Hepatic stellate cell (primary cell): Measurements from ENCODE around the gene ERICH2.

Source experiments
- DNase-seq: peaks from one replicate; pipeline ENCODE4 v3.0.0; 2011; ENCODE audit warnings: low spot score

The ERICH2 gene

DNA sequence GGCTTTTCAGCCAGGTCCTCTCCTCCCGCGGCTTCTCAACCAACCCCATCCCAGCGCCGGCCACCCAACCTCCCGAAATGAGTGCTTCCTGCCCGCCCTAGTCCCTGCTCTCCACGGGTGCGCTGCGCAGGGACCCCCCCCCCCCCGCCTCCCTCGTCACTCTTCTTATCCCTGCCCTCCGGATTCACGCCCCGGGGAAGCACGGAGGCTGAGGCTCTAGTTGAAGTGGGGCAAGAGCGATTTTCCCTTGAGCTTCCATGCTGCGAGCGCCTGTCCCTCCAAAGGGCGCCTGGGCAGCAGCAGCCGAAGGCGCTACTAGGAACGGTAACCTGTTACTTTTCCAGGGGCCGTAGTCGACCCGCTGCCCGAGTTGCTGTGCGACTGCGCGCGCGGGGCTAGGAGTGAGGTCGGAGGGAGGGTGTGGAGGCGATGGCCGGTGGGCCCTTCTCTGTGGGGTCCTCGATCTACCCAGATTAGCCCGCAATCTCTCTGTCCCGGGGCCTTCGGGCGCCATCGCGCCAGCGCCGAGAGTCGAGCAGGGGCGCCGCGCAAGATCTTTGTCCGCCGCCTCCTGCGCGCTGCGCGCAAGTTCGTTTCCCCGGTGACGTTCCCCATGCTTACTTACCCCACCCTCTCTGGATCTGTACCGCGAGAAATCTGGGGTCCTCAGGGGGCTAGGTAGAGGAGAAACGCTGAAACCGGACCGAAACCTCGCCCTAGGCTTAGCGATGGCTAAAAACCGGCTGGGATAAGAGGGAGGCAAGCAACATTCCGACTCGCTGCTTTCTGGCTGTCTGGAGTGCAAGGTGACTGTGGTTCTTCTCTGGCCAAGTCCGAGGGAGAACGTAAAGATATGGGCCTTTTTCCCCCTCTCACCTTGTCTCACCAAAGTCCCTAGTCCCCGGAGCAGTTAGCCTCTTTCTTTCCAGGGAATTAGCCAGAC is 47.2 kb downstream of the ERICH2 start:
- DNase-seq, result no peak

DNA sequence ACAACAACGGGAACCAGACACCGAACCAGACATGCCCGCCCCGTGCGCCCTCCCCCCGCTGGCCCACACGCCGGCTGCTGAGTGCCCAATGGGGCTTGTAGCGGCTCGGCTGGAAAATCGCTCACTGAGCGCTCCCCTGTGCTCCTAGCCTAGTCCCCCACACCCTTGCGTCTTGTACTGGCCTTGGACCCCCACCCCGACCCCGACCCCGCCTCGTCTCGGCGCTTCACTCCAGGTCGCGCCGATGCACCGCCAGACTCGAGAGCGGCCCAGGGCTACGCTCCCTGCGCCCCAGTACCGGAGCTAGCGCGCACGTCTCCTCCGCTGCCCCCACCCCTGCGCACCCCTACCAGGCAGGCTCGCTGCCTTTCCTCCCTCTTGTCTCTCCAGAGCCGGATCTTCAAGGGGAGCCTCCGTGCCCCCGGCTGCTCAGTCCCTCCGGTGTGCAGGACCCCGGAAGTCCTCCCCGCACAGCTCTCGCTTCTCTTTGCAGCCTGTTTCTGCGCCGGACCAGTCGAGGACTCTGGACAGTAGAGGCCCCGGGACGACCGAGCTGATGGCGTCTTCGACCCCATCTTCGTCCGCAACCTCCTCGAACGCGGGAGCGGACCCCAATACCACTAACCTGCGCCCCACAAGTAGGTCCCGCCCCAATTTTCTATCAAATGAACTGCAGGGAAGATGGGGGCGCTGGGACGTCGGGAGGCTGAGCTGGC is 48.0 kb downstream of the ERICH2 start:
- DNase-seq, result no peak

DNA sequence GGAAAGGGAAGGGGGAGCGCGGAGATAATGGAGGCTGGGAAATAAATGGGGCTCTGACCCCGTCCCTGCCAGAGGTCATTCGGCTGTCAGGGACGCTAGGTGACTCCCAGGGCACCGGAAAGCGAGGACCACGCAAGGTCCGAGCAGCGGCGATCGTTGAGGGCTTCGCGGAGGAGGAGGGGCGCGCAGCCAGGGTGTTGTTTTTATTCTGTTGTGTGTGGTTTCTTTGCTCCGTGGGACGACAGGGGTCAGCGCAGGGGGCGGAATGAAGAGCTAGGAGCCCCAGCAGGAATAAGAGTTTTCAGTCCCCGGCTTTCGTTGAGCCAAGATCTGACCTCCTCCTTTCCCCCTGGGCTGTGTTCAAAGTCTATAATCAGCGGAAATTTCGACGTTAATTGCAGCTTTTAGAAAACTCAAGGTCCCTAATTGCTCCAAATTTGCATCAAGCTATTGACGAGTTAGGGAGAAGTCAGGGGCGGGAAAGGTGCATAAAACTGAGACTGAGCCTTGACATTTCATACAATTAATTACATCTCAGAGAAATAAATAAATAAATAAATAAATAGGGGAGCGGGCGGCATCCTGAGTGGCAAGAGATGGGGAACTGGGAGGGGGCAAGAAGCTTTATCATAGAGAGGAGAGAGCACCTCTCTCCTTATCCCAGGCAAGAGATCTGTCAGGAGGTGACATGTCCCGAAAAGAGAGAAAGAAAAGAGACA is 48.7 kb downstream of the ERICH2 start:
- DNase-seq, result no peak

DNA sequence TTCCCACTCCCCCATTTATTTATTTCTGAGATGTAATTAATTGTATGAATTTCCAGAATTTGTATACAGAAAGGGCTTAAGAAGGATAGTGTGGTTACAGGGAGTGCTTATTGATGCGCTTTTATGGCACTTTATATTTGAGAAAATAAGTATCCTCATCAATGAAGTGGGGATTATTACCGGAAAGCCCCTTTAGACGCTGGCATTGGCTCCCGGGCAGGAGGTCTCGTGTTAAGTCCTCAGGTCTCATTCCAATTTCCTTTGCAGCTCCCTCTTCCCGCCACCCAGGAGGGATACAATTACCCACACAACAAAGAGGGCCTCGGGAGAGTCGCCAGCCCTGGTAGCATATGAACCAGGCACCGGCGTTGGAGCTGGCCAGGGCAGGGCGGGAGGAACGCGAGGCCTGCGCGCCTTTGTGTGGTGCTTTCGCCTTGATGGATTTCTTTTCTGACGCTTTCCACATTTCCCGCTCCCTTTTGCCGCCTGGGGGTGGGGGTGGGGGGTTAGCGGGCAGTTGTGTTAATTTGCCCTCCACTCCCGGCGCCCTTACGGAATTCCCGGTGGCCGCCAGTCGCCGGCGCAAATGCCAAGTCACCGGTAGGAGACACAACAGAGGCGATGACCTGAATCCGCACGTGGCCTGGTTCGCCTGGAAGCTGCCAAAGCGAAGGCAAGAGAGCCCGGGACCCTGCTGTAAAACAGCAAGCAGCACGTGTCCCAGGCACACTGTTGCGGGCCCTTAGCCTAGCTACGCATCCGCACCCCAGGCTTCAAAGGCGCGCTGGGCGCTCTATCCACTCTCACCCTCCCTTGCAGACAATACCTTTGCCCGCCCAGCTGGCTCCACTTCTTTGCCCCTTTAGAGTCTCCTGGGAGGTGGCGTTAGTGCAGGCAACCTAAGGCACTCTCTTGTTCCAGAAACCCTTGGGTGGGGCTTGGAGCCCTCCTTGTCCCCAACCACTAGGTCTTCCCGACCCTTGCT is 49.8 kb downstream of the ERICH2 start:
- DNase-seq, result no peak

DNA sequence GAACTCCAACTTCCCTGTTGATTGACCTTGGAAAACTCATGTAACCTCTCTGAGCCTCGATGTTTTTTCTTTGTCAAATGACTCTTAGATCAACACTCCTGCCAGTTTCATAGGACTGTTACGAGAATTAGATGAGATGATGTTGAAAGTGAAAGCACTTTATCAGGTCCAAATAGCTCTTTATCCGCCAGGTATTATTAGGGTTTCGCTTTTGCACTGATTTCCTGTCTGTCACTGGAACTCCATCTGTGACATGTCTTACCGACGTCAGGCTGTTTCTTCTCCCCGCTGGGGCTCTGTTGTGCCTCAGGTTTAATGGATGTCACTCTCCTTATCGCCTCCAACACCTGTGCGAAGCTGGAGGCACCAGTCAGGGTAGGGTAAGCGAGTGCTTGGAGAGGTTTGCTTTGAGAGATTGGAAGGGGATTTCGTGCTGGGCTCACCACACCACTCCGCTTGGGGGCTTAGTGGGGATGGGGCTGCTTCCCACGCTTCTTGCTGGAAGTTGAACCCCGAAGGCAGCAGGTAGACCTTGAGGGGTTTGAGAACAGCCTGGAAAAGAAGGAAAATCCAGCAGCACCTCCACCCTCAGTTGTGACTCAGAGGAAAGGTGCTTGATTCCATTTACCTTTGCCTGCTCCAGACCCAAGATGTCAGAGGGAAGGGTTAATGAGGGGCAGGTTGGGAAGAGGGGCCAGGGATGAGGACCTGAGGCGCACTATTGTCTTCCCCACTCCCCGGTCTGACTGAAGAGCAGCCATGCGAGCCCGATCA is 50.8 kb downstream of the ERICH2 start:
- DNase-seq, result no peak

DNA sequence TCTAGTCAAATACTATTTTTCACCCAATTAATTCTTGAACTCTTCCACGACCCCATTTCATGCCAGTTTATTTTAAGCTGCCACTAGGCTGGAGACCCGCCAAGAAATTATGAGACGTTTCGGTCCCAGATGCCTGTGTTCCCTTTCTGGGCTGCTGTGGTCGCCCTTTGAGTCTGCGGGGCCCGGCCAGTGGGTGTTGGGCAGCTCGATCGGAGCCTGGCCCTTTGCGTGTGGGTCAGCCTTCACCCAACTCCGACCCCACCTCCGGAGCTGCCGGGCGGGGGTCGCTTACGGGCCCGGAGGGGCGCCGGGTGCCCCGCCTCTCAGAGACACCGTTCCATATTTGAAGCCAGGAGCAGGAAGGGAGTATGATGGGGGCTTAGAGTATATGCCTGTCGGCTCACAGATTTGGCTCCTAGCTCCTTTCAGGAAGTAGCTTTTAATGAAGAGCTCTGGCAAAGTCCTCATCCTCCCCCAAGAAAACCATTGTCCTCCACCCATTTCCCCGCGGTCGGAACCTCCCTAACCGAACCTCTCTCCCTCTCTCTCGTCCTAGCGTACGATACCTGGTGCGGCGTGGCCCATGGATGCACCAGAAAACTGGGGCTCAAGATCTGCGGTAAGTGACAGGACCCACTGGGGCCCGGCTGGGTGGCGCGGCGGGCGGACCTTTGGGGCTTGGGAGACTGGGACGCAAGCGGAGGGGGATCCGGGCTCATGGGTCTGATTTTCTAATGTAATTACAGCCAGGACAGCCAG is 51.5 kb downstream of the ERICH2 start:
- DNase-seq, result no peak

DNA sequence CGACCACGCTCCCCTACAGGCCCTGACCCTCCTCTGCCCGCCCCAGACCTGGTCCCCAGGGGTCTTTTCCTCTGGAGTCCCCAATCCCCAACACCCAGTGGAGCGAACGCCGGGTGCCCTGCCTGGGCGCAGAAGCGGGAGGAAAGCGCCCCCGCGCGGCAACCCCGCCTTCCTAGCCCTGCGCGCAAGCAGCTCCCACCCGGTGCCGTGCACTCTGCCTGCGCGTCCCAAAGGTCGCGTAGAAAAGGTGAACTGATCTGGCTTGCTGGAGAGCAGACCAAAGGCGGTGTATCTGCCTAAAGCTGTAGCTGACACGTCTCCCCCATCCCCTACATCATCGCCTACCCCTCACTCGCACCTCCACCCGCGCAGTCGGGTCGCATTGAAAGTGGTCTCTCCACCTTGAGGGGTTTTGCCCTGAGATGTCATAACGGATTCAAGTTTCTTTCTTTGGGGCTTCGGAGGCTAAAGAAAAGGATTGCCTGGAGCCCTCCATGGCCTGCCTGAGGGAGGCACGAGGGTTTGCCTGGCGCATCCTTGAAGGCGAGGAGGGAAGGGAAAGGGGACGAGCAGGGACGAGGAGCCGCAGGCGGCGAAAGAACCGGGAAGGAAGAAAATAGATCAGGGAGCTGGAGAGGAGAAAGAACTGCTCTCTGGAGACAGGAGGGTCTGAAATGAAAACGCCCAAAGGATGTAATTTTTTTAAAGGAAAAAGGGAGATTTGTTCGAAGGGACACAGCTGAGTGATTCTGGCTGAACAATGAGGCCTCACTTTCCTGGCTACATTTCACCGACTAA is 52.3 kb downstream of the ERICH2 start:
- DNase-seq, result no peak

DNA sequence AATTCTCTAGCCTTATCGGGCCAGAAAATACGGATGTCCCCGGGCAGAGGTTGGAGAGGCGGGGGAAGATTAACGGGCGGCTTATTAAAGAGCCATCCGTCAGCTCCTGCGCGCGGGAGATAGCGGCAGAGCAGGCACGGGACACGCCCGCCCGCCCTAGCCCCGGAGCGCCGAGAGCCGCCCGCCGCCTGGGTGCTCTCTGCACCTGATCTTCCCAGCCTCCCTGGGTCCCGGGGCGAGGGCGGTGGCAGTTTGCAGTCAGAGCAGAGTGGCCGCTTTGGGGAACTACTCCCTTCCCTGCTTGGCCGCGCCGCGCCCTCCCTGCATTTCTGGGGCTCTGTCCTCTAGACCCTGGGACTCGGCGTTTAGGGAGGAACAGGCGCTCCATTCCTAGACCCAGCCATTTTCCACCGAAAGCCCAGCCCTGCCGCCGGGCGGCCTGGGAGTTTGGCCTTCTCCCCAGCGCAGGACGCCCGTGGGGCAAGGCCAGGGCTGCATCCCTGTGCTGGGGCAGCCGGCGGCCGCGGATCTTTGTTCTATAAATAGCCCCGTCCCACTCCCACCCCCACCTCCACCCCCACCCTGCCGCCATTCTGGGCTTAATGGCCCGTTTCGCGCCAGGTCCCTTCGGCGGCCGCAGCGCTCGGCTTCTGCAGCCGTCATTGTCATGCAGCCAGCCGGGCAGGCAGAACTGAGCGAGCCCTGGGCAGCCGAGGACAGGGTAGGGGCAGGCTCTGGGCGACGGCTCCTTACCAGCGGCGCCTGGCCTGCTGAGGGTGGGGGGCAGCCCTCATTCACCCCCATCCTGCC is 53.1 kb downstream of the ERICH2 start:
- no peak for DNase-seq

DNA sequence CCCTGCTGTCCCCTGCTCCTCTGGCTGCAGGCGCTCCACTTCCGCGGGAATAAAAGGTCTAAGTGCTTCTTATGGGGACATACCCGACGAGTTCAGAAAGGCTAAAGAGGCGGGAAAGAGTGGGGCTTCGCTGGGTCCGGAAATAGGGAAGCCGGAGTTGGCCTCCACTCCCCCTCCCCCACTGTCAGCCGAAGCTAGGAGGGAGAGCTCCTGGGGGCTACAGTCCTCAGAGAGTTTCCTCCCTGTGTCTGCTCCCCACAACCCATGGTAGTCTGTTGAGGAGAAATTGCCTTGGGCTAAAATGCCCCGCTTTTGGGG is 53.7 kb downstream of the ERICH2 start:
- DNase-seq, result no peak

DNA sequence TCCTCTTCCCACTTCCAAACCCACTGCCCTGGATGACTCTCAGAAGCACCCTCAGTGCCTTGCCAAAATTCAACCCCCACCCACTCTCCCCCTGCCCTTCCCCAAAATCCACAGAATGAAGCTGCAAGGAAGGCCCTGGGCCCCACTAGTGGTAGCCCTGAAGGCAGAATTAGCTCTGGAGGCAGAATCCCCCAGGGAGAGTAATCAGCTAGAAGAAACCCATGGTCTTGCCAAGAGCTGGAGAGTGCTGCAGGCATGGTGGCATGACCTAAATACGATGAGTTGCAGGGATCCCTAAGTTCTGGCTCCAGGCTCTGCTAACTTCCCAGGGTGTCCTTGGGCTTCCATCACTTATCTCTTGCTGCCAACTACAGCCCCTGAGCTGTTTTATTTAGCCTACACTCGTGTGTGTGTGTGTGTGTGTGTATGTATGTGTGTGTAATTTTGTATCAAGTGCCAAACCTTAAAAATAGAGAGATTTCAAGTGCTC is 54.4 kb downstream of the ERICH2 start:
- no peak for DNase-seq

DNA sequence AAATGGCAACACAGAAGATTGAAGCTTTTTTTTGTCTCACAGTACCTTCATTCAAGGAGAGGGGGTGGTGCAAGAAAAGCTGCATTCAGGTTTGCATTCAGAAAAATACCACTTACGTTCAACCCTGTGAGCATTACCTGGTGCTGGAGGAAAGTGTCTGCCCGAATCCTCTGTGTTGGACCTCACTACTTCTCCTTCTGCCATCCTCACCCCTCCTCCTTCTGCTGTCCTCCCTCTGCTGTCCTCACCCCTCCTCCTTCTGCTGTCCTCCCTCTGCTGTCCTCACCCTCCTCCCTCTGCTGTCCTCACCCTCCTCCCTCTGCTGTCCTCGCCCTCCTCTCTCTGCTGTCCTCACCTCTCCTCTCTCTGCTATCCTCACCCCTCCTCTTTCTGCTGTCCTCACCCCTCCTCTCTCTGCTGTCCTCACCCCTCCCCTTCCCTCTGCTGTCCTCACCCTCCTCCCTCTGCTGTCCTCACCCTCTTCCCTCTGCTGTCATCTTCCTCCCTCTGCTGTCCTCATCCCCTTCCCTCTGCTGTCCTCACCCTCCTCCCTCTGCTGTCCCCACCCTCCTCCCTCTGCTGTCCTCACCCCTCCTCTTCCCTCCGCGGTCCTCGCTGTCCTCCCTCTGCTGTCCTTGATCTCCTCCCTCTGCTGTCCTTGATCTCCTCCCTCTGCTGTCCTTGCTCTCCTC is 57.8 kb downstream of the ERICH2 start:
- no peak for DNase-seq

DNA sequence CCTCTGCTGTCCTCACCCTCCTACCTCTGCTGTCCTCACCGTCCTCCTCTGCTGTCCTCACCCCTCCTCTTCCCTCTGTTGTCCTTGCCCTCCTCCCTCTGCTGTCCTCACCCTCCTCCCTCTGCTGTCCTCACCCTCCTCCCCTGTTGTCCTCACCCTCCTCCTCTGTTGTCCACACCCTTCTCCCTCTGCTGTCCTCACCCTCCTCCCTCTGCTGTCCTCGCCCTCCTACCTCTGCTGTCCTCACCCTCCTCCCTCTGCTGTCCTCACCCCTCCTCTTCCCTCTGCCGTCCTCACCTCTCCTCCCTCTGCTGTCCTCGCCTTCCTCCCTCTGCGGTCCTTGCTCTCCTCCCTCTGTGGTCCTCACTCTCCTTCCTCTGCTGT is 58.3 kb downstream of the ERICH2 start:
- no peak for DNase-seq

DNA sequence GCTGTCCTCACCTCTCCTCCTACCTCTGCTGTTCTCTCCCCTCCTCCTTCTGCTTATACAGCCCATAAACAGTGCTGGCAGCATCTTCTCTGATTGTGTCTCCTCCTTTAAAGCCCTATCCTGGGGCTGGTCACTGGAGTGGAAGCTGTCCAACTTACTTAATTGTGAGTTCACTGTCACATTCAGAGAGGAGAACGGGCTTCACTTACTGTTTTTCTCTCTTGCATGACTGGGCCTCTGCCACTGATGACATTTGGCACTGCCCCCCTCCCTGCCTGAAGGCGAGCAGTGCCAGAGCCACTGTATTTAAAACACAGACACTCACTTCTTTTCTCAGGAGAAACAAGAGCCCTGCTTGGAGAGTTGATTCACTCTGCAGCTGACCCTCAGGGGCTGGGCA is 58.9 kb downstream of the ERICH2 start:
- DNase-seq, result no peak

DNA sequence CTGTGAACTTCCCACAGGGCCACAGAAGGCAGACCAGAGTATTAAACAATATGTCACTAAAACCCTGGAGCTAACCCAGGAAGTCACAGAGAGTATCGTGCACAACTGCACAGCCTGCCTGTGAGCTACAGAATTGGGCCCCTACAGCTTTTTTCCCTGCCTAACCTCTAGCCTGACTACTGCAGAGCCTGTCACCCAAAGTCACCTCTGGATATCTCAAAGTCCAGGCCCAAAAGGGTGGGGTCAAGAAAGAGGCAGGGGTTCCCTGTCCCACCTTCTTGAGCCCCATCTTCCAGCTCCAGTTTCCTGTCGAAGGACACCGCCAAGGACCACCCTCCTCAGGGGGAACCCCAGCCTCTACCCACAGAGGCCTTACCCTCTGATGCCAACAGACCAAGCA is 60.0 kb downstream of the ERICH2 start:
- DNase-seq, result no peak

DNA sequence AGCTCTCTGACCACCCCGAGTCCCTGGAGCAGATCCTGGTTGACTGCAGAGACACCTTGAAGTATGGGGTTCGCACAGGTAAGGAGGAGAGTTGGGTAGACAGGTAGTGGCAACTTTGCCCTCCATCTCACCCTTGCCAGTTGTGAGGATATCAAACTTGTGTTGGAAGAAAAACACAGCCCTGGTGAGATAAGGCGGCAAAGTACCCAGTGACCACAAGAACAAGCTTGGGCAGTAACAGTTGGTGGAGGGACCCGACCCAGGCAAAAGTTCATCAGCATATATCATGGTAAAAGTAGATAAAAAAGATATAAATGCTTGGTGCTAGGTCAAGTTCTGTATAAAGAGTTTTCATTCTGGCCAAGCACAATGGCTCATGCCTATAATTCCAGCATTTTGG is 60.9 kb downstream of the ERICH2 start:
- DNase-seq, result no peak

DNA sequence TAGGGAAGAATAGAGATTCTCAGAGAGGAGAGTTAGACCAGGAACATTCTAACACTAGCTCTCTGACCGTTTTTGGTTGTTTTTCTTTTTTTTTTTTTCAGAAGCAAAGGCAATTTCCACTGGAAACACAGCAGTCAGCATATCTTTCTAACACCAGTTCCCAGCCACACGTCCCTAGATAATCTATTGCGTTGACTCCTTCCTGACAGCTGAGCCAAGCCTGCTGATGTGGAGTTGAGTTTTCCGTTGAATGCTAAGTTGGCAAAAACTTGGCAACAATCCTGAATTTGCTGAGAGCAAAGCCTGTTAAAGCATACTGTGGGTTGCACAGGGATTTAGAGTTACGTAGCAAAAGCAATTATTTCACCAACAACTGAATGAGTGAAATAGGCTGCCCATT is 65.8 kb downstream of the ERICH2 start:
- no peak for DNase-seq

DNA sequence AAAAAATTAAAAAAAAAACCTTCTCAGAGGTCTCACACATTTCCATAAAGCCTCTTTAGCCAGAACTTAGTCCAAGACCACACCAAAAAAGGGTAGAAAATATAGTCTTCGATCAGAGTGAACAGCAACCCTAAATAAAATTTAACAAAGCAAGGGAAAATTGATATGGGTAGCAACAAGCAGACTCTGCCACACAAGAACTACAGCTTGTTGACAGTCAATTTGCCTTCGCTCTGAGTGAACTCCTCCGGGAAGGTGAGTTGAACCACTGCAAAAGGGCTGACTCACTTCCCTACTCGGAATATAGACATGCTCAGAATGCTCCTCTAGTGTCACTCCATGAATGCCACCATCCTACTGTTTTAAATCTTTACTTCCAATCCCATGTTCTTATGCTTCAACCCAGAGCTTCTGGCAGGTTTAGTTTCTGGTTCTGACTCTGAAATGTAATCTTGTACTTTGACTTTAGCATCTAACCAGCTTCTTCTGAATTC is 70.6 kb downstream of the ERICH2 start:
- no peak for DNase-seq

DNA sequence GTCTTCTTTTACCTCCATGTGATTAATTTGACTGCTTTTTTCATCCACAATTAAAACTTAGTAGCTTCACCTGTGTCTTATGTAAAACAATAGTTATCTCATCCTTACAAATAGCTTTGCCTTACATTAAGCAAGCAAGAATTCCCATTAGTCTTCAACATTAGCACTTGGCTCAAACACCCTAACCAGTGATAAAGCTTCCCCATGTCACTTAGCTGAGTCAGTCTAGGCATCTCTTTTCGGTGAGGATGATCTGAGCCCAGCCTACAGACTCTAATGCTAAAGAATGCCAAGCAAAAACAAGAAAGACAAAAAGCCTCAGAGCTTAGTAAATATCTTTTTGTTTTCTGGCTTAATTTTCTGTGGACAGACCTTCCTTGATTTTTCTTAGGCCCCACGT is 72.6 kb downstream of the ERICH2 start:
- no peak for DNase-seq
